ENCODE data around the gene ZNF687.

- TF ChIP-seq MAX (IDR thresholded peaks at IDR 0.05): no peak
- TF ChIP-seq CTCF (IDR thresholded peaks at IDR 0.05 in 2 of 3, conservative IDR thresholded peaks at IDR 0.05 in 1 of 3; ENCODE audit: borderline replicate concordance in 1 of 3, insufficient read depth in 1 of 3, low read depth in 2 of 3, low read length in 2 of 3): no peak
Observed at GRCh38 chr1:151281969-151282882, at the start of gene ZNF687.

Data from HCT116 (cell line).